HG03571 (cell line): Measurements from ENCODE around the gene ARG1.
A peak's percentile ranks its signal among the peaks of the same experiment; 100 is the strongest.

Experiments used
- ATAC-seq: cut with Tn5 transposase; IDR thresholded peaks from one replicate; pipeline ENCODE4 v1.9.1; 2021; ENCODE audit not compliant: unreplicated experiment

ARG1 gene

GRCh38 chr6:131581523-131581922, 8.5 kb downstream of the ARG1 start:
- no peak for ATAC-seq

GRCh38 chr6:131586543-131586942, 13.5 kb downstream of the ARG1 start:
- ATAC-seq = no peak

DNA sequence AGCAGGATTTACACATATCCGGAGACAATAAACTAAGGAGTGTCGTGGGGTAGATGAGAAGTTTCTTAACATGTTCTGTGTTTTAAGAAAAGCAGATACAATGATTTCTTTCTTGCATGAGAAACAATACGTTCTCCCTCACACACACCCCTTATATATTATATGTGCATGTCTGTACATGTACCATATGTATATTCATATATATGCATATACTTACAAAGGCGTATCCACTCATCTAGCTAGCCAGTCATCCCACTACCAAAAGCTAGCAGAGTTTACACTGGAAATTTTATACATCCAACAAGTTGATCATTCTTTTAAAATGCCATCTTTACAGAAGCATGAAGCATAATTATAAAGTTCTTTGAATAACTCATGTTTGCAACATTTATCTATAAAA, 14.9 kb downstream of the ARG1 start:
- no peak for ATAC-seq

- ATAC-seq = no peak
Observed at GRCh38 chr6:131588643-131589042, 15.6 kb downstream of the ARG1 start.

GRCh38 chr6:131592935-131593334, 19.9 kb downstream of the ARG1 start:
- ATAC-seq = no peak

DNA sequence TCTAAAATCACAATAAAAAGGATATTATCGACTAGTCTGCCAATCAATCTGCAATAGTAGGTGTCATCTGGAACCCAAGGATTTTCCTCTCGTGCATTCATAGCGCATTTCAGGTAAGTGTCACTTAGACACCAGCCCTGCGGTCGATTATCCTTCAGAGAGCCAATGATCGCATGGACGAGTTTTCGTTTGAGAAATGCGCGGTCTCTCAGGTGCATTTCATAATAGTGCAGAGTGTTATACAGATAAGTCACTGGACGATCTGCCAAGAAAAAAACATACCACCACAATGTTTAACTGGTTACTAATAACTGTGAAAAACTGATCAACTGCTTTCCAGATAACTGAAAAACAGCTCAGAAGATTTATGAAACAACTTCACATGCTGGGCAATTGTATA, 21.0 kb downstream of the ARG1 start:
- no peak for ATAC-seq

DNA sequence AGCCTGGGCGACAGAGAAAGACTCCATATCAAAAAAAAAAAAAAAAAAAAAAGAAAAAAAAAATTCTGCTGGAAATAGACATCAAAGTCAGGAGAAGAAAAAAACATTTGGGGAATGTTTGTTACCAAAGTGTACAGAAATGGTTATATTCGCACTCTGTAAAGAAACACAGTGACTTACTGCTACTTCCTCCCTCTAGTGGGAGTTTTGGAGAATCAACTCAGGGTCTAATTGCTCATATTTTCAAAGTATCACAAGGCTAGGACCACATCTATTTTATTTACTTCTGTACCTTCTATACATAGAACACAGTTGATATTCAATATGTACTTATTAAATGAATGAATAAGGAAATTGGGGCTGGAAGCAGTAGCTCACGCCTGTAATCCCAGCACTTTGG, 24.4 kb downstream of the ARG1 start:
- no peak for ATAC-seq

DNA sequence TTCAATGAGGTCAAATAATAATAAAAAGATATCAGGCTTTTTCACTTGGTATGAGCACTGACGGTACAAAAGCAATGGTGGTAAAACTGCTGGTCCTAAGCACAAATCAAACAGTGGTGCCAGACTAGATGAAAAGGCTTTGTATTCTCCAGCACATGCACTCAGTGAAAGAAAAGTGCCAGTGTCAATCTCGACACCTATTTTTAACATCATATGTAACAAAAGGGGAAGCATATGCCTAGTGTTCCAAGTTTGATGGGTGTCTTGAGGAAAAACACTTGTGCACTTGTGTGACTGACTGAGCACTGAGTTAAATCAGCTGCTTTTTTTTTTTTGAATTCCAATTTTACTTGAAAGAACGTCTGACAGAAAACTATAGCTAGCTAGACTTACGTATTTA, 27.7 kb downstream of the ARG1 start:
- no peak for ATAC-seq

DNA sequence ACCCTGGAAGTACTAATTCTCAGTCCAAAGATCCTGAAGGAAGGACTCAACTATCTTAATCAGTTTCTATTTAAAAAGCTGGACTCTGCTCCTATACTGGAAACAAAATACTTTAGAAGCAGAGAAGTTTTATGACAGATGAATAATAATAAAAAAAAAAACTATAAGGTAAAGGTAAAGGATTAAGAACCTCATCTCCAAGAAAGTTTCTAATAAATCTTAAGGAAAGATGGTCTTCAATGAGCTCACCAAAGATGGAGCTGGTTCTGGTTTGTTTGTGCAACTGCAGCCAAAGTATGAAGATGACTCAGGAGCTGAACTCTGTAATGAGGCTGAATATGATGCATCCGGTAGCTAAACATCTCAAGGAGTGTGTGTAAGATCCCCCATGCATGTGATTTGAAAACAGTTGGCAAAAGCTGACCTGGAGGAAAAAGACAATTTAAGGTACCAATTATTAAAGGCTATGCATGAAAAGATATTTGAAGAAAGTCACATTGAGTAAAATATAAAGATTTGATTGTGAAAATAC, 29.8 kb downstream of the ARG1 start:
- ATAC-seq = no peak

- ATAC-seq = no peak
Observed at GRCh38 chr6:131613296-131613925, 40.4 kb downstream of the ARG1 start.

GRCh38 chr6:131615275-131615674, 42.2 kb downstream of the ARG1 start:
- ATAC-seq = no peak

GRCh38 chr6:131627724-131628682, 55.0 kb downstream of the ARG1 start, which contains the start of gene MED23:
TSS of gene MED23 (minus strand) at chr6:131628242. CDS start at chr6:131628049, 193 bp downstream.
- peak; percentile 95 for ATAC-seq

DNA sequence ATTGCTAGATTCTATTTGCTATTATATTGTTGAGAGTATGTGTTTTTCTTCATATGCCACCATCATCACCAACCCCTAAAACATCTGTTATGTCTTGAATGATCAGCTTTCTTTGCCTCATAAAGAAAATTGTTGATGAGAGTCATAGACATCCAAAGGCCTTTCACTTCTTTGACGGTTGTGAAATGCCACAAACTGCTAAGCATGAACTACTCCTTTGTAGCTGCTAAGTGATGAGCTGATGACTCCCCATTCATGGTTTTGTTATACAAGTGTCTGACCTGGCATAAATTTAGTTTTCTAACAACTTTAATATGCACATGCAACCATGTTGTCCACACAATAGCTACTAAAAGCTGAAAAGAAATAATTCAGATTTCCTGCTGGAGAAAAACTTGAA, 55.7 kb downstream of the ARG1 start:
- ATAC-seq = no peak

DNA sequence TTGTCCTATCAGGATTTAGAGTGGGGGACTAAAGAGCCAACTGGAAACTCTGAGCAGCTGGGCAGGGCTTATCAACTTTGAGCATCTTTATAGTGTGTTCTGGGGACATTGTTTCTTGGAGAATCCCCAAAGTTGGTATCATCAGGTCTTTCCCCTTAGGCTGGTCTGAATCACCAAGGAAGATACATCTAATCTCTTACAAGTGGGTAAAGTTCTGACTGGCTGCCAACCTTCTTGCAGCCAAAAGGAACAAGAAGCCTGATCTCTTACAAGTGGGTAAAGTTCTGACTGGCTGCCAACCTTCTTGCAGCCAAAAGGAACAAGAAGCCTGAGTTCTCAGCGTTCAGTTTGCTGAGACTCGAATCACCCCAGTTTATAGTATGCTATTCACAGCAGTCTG, 56.6 kb downstream of the ARG1 start:
- ATAC-seq = no peak

- ATAC-seq = no peak
Observed at GRCh38 chr6:131631625-131632289, 58.7 kb downstream of the ARG1 start.
